ENCODE measurements around the gene GTF3A.

The GTF3A gene

GRCh38 chr13:27403203-27403678 lies 21.2 kb upstream of the GTF3A start:
- Histone ChIP-seq H2AFZ (ENCODE audit: low read depth, low read length) (no peak overlapping the region), H3K27ac (ENCODE audit: low read length) (no peak overlapping the region)
- no peak for DNase-seq

GRCh38 chr13:27403727-27404385 lies 20.6 kb upstream of the GTF3A start:
- Histone ChIP-seq H3K4me1 (ENCODE audit: insufficient read depth, low read length) (peaks cover 3% of the 10 kb centered on the region), H3K27ac (ENCODE audit: low read length) (no peak overlapping the region), H4K20me1 (ENCODE audit: insufficient read depth, low read length) (no peaks in the 10 kb centered on the region), H3K9ac (ENCODE audit: low read depth, low read length) (no peak overlapping the region), H3K9me3 (ENCODE audit: insufficient read depth, low read length, severe bottlenecking) (no peaks in the 10 kb centered on the region), H2AFZ (ENCODE audit: low read depth, low read length) (no peak overlapping the region), H3K4me3 (ENCODE audit: low read depth in 1 of 2, low read length in 2 of 2) (no peak overlapping the region), H3K79me2 (ENCODE audit: insufficient read depth, low read length) (no peaks in the 10 kb centered on the region), H3K4me2 (ENCODE audit: insufficient read depth, low read length) (no peak overlapping the region), H3K36me3 (ENCODE audit: insufficient read depth, low read length) (no peaks in the 10 kb centered on the region), H3K27me3 (ENCODE audit: insufficient read depth, low read length, poor library complexity) (no peaks in the 10 kb centered on the region)
- TF ChIP-seq, protein P1, sequence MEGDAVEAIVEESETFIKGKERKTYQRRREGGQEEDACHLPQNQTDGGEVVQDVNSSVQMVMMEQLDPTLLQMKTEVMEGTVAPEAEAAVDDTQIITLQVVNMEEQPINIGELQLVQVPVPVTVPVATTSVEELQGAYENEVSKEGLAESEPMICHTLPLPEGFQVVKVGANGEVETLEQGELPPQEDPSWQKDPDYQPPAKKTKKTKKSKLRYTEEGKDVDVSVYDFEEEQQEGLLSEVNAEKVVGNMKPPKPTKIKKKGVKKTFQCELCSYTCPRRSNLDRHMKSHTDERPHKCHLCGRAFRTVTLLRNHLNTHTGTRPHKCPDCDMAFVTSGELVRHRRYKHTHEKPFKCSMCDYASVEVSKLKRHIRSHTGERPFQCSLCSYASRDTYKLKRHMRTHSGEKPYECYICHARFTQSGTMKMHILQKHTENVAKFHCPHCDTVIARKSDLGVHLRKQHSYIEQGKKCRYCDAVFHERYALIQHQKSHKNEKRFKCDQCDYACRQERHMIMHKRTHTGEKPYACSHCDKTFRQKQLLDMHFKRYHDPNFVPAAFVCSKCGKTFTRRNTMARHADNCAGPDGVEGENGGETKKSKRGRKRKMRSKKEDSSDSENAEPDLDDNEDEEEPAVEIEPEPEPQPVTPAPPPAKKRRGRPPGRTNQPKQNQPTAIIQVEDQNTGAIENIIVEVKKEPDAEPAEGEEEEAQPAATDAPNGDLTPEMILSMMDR (IDR thresholded peaks at IDR 0.05; ENCODE audit: borderline replicate concordance, extremely low read depth, low read length, poor library complexity, severe bottlenecking): no peak
- no peak for TF ChIP-seq EZH2 (IDR thresholded peaks at IDR 0.05; ENCODE audit: borderline replicate concordance, low read depth, low read length, severe bottlenecking)
- DNase-seq (no peak), ATAC-seq (ENCODE audit: insufficient read depth, low read depth) (no peak)

More at GRCh38 chr13:27403203-27403678, 21.2 kb upstream of the GTF3A start:
- Histone ChIP-seq H3K4me1 (ENCODE audit: insufficient read depth, low read length) (peaks cover 3% of the 10 kb centered on the region), H4K20me1 (ENCODE audit: insufficient read depth, low read length) (no peaks in the 10 kb centered on the region), H3K27me3 (ENCODE audit: insufficient read depth, low read length, poor library complexity) (no peaks in the 10 kb centered on the region), H3K4me2 (ENCODE audit: insufficient read depth, low read length) (no peak overlapping the region), H3K36me3 (ENCODE audit: insufficient read depth, low read length) (no peaks in the 10 kb centered on the region), H3K79me2 (ENCODE audit: insufficient read depth, low read length) (no peaks in the 10 kb centered on the region), H3K4me3 (ENCODE audit: low read depth in 1 of 2, low read length in 2 of 2) (no peak overlapping the region), H3K9me3 (ENCODE audit: insufficient read depth, low read length, severe bottlenecking) (no peaks in the 10 kb centered on the region), H3K9ac (ENCODE audit: low read depth, low read length) (no peak overlapping the region)
- ATAC-seq (ENCODE audit: insufficient read depth, low read depth): no peak
- TF ChIP-seq EZH2 (IDR thresholded peaks at IDR 0.05; ENCODE audit: borderline replicate concordance, low read depth, low read length, severe bottlenecking): no peak
- TF ChIP-seq, protein P1 (IDR thresholded peaks at IDR 0.05; ENCODE audit: borderline replicate concordance, extremely low read depth, low read length, poor library complexity, severe bottlenecking): no peak

DNA sequence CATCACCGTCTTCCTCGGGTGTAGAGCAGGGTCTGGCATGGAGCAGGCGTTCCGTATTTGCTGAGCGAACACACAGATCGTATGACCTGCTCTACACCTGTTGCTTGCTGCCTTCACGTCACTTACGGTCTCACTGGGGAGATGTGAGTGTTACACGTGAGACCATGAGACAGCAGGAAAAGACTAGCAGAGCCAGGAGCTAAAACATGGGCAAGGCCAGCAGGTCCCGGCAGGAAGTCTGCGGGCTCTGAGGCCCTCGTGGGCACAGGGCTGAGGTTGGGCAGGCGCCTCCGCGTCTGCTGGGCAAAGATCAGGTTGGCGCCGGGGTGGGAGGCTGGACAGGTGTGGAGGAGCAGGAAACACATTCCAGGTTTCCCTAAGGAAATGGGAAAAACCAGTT lies 19.7 kb upstream of the GTF3A start:
- H3K27ac ChIP-seq (ENCODE audit: low read length): no peak overlapping the region
- no peaks in the 10 kb centered on the region for H4K20me1 ChIP-seq (ENCODE audit: insufficient read depth, low read length)
- no peak overlapping the region for H3K9ac ChIP-seq (ENCODE audit: low read depth, low read length)
- DNase-seq: no peak
- ATAC-seq (ENCODE audit: insufficient read depth, low read depth): no peak
- H3K9me3 ChIP-seq (ENCODE audit: insufficient read depth, low read length, severe bottlenecking): no peaks in the 10 kb centered on the region
- no peaks in the 10 kb centered on the region for H3K79me2 ChIP-seq (ENCODE audit: insufficient read depth, low read length)
- no peak overlapping the region for H3K4me2 ChIP-seq (ENCODE audit: insufficient read depth, low read length)
- no peak overlapping the region for H3K4me3 ChIP-seq (ENCODE audit: low read depth in 1 of 2, low read length in 2 of 2)
- H3K4me1 ChIP-seq (ENCODE audit: insufficient read depth, low read length): peaks cover 3% of the 10 kb centered on the region
- no peaks in the 10 kb centered on the region for H3K36me3 ChIP-seq (ENCODE audit: insufficient read depth, low read length)
- no peak overlapping the region for H2AFZ ChIP-seq (ENCODE audit: low read depth, low read length)
- TF ChIP-seq EZH2 (IDR thresholded peaks at IDR 0.05; ENCODE audit: borderline replicate concordance, low read depth, low read length, severe bottlenecking): no peak
- TF ChIP-seq, protein P1 (IDR thresholded peaks at IDR 0.05; ENCODE audit: borderline replicate concordance, extremely low read depth, low read length, poor library complexity, severe bottlenecking): no peak
- no peaks in the 10 kb centered on the region for H3K27me3 ChIP-seq (ENCODE audit: insufficient read depth, low read length, poor library complexity)

All from DND-41 (cell line).